ENCODE data around the gene EPC1. TPM values are rescaled to one million over a fixed set of nuclear protein-coding genes. Genes with fewer than 3 reads are reported as not detected.
"Not testable (repeated sequence)": the region's sequence is repeated elsewhere in the genome, so short reads cannot be mapped to it uniquely, and the experiment has no call there.

EPC1 gene
- total RNA-seq, 2 donors from 2014 or later, result 31.9 to 39.2 TPM

GRCh38 chr10:32226624-32227023 lies 120.3 kb downstream of the EPC1 start:
- 100% methylated on average over 1 of the region's 1 CpG; no CpG with 5 or more reads in 1 of the 2 donors for WGBS, 2 donors
- H3K27me3 ChIP-seq, result no peaks in the 10 kb centered on the region
- intact Hi-C loops (cut with DNase I), result no loop called here
- H3K36me3 ChIP-seq (replicated peaks in 1 of 2; ENCODE audit: insufficient read depth in 1 of 2, low read depth in 2 of 2), result no peaks in the 10 kb centered on the region
- no peaks in the 10 kb centered on the region for H3K9me3 ChIP-seq
- no peak overlapping the region for H3K27ac ChIP-seq
- H3K4me1 ChIP-seq, result no peaks in the 10 kb centered on the region
- H3K4me3 ChIP-seq, result no peak overlapping the region
- no peak for ATAC-seq
- TF ChIP-seq POLR2A (IDR thresholded peaks at IDR 0.05) (no peak), CTCF (IDR thresholded peaks at IDR 0.05) (no peak)
- no peak for DNase-seq

- no peaks in the 10 kb centered on the region for H3K36me3 ChIP-seq (replicated peaks in 1 of 2; ENCODE audit: insufficient read depth in 1 of 2, low read depth in 2 of 2)
- no peaks in the 10 kb centered on the region for H3K9me3 ChIP-seq
- no peaks in the 10 kb centered on the region for H3K4me1 ChIP-seq
- TF ChIP-seq POLR2A (IDR thresholded peaks at IDR 0.05) (no peak), CTCF (IDR thresholded peaks at IDR 0.05) (no peak)
- 87 to 90% methylated on average over 8 of the region's 8 CpGs for WGBS, 2 donors
- H3K27ac ChIP-seq, result no peak overlapping the region
- H3K27me3 ChIP-seq, result no peaks in the 10 kb centered on the region
- H3K4me3 ChIP-seq, result no peak overlapping the region
- intact Hi-C loops (cut with DNase I), result no loop called here
- no peak for DNase-seq
- ATAC-seq, result no peak
Measured at GRCh38 chr10:32225976-32226375, 121.0 kb downstream of the EPC1 start.

GRCh38 chr10:32222376-32222775 lies 124.6 kb downstream of the EPC1 start:
- H3K4me3 ChIP-seq; H3K4me1 ChIP-seq; intact Hi-C loops (cut with DNase I); ATAC-seq; H3K27ac ChIP-seq; DNase-seq; H3K9me3 ChIP-seq; H3K27me3 ChIP-seq; H3K36me3 ChIP-seq (replicated peaks in 1 of 2; ENCODE audit: insufficient read depth in 1 of 2, low read depth in 2 of 2): not testable (repeated sequence)
- WGBS, 2 donors, result 85 to 94% methylated on average over 4 of the region's 4 CpGs

GRCh38 chr10:32219156-32219555 lies 127.8 kb downstream of the EPC1 start:
- WGBS, 2 donors, result 81 to 87% methylated on average over 6 of the region's 6 CpGs
- not testable (repeated sequence) for H3K9me3 ChIP-seq; H3K4me1 ChIP-seq; ATAC-seq; DNase-seq; H3K27me3 ChIP-seq; H3K4me3 ChIP-seq; H3K36me3 ChIP-seq (replicated peaks in 1 of 2; ENCODE audit: insufficient read depth in 1 of 2, low read depth in 2 of 2); H3K27ac ChIP-seq
- intact Hi-C loops (cut with DNase I), result loop anchor here (10.0 kb wide), 1 partner anchor 164 kb away; the partner anchor contains the start of gene KIF5B

- intact Hi-C loops (cut with DNase I), result loop anchor here (10.0 kb wide), 1 partner anchor 164 kb away; the partner anchor contains the start of gene KIF5B
- not testable (repeated sequence) for H3K4me3 ChIP-seq; ATAC-seq; H3K27me3 ChIP-seq; H3K4me1 ChIP-seq; DNase-seq; H3K36me3 ChIP-seq (replicated peaks in 1 of 2; ENCODE audit: insufficient read depth in 1 of 2, low read depth in 2 of 2); H3K27ac ChIP-seq; H3K9me3 ChIP-seq
- 53 to 60% methylated on average over 5 of the region's 5 CpGs for WGBS, 2 donors
Measured at GRCh38 chr10:32218206-32219044, 128.5 kb downstream of the EPC1 start.

Small RNAs within 50 kb of the gene (small RNA-seq; reads per million reads assigned to genes)
- gene RNU6-1244P, result not detected

Other genes with a start within 250 kb of the EPC1 start
- gene CCDC7, start 99.0 kb upstream of the EPC1 start, total RNA-seq, result 10 to 100 TPM in 1 of 2 donors, 1 to 10 TPM in 1; 4.3 to 23.6 TPM

All from body of pancreas (tissue), 4 donors.